HCT116 (cell line): ENCODE data around the gene SEPTIN11.

Experiments used
- CEBPB ChIP-seq: IDR thresholded peaks from 2 replicates; pipeline ENCODE4 v1.6.1; 2012; ENCODE audit warnings: low read depth
- CTCF ChIP-seq, 3 experiments: fragments of 200-600 bp in 1 of 3; sonication (generic) in 1 of 3; IDR thresholded peaks in 2 of 3; conservative IDR thresholded peaks in 1 of 3; 2 replicates each; pipeline ENCODE4 v1.5.1; 2012 to 2017; ENCODE audit warnings: low read depth in 2 of 3, low read length in 2 of 3, antibody characterized with exemption in 1 of 3, borderline replicate concordance in 1 of 3, control low read depth in 1 of 3, mild to moderate bottlenecking in 1 of 3, mixed read lengths in 1 of 3, mixed run types in 1 of 3, moderate library complexity in 1 of 3; ENCODE audit not compliant: insufficient read depth in 1 of 3
- EGR1 ChIP-seq: IDR thresholded peaks from 2 replicates; pipeline ENCODE4 v1.6.1; 2012; ENCODE audit warnings: low read depth
- EZH2 ChIP-seq: fragments of 200-600 bp; sonication (generic); IDR thresholded peaks from 2 replicates; pipeline ENCODE4 v1.6.1; 2017; ENCODE audit warnings: antibody characterized with exemption, mixed run types
- EZH2phosphoT487 ChIP-seq: fragments of 200-600 bp; IDR thresholded peaks from 2 replicates; pipeline ENCODE4 v1.6.1; 2018; ENCODE audit warnings: antibody characterized with exemption, borderline replicate concordance
- JUND ChIP-seq: IDR thresholded peaks from 2 replicates; pipeline ENCODE4 v1.6.1; 2012
- POLR2A ChIP-seq: IDR thresholded peaks from 2 replicates; pipeline ENCODE4 v1.7.0; 2011; ENCODE audit warnings: borderline replicate concordance; ENCODE audit not compliant: insufficient read depth, insufficient read length; ENCODE audit errors: extremely low read depth
- RAD21 ChIP-seq: IDR thresholded peaks from 2 replicates; pipeline ENCODE4 v1.6.1; 2012; ENCODE audit warnings: low read depth, mild to moderate bottlenecking
- REST ChIP-seq: IDR thresholded peaks from 2 replicates; pipeline ENCODE4 v1.6.1; 2012; ENCODE audit warnings: low read depth
- SIN3A ChIP-seq: IDR thresholded peaks from 2 replicates; pipeline ENCODE4 v1.6.1; 2012; ENCODE audit warnings: low read depth
- YY1 ChIP-seq: IDR thresholded peaks from 2 replicates; pipeline ENCODE4 v1.6.1; 2011; ENCODE audit warnings: low read length, low read depth, moderate library complexity, mild to moderate bottlenecking; ENCODE audit not compliant: insufficient replicate concordance; ENCODE audit errors: extremely low read depth
- ZBTB33 ChIP-seq: IDR thresholded peaks from 2 replicates; pipeline ENCODE4 v1.6.1; 2011; ENCODE audit warnings: mild to moderate bottlenecking, low read length, moderate library complexity; ENCODE audit not compliant: insufficient replicate concordance; ENCODE audit errors: extremely low read depth
- ZFX ChIP-seq: fragments of 450-650 bp; IDR thresholded peaks from 2 replicates; pipeline ENCODE4 v1.6.1; 2017
- ZNF274 ChIP-seq: fragments of 200-500 bp; sonication (Bioruptor generic); IDR thresholded peaks from 2 replicates; pipeline ENCODE4 v1.6.1; 2014; ENCODE audit warnings: mild to moderate bottlenecking, low read depth, low read length, inconsistent platforms

GRCh38 chr4:76952071-76952470, 2.5 kb downstream of the SEPTIN11 start:
- TF ChIP-seq CTCF (IDR thresholded peaks at IDR 0.05 in 2 of 3, conservative IDR thresholded peaks at IDR 0.05 in 1 of 3; ENCODE audit: borderline replicate concordance in 1 of 3, insufficient read depth in 1 of 3, low read depth in 2 of 3, low read length in 2 of 3): no peak
- TF ChIP-seq EZH2: no peak
- no peak for TF ChIP-seq YY1
- TF ChIP-seq POLR2A: no peak
- no peak for TF ChIP-seq ZFX
- no peak for TF ChIP-seq JUND
- TF ChIP-seq SIN3A: no peak
- no peak for TF ChIP-seq REST
- no peak for TF ChIP-seq CEBPB
- TF ChIP-seq RAD21: no peak
- TF ChIP-seq ZNF274: no peak
- no peak for TF ChIP-seq ZBTB33
- TF ChIP-seq EGR1: no peak
- TF ChIP-seq EZH2phosphoT487: no peak
